HFF-Myc (cell line): ENCODE measurements around the gene CMPK2.

Experiments used
- DNase-seq: peaks from one replicate; pipeline ENCODE4 v3.0.0-alpha.2; 2011; ENCODE audit warnings: low read depth; ENCODE audit errors: extremely low read depth
- H3K4me3 ChIP-seq: replicated peaks from 2 replicates; pipeline ENCODE4 v1.5.1; 2011; ENCODE audit warnings: low read depth, mild to moderate bottlenecking, control low read depth, low read length
- TF ChIP-seq, protein P1 (sequence below): IDR thresholded peaks from 2 replicates; pipeline ENCODE4 v1.5.1; 2012; ENCODE audit warnings: mild to moderate bottlenecking, low read depth, low read length, control low read depth; ENCODE audit errors: missing control alignments

The CMPK2 gene

GRCh38 chr2:6845903-6846302 lies 19.8 kb downstream of the CMPK2 start:
- TF ChIP-seq, protein P1, sequence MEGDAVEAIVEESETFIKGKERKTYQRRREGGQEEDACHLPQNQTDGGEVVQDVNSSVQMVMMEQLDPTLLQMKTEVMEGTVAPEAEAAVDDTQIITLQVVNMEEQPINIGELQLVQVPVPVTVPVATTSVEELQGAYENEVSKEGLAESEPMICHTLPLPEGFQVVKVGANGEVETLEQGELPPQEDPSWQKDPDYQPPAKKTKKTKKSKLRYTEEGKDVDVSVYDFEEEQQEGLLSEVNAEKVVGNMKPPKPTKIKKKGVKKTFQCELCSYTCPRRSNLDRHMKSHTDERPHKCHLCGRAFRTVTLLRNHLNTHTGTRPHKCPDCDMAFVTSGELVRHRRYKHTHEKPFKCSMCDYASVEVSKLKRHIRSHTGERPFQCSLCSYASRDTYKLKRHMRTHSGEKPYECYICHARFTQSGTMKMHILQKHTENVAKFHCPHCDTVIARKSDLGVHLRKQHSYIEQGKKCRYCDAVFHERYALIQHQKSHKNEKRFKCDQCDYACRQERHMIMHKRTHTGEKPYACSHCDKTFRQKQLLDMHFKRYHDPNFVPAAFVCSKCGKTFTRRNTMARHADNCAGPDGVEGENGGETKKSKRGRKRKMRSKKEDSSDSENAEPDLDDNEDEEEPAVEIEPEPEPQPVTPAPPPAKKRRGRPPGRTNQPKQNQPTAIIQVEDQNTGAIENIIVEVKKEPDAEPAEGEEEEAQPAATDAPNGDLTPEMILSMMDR: no peak
- H3K4me3 ChIP-seq: no peak overlapping the region
- no peak for DNase-seq

DNA sequence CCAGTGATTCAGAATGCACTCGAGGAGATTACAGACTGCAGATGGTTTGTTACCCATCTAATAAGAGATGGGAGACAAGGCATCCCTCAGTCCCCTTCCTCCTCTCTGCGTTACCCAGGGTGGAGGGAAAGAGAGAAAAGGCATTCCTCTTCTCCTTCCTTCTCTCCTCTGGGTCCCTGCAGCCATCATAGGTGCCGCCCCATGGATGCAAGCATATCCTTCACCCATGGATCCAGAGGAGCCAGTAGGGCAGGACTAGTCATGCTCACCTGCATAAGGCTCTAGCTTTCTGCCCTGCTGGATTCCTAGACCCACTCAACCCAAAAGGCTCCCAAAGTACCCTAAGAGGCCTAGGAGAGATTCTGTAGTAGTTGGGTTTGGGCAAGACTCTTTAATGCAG lies 20.4 kb downstream of the CMPK2 start:
- no peak for DNase-seq
- no peak overlapping the region for H3K4me3 ChIP-seq
- TF ChIP-seq, protein P1: no peak

DNA sequence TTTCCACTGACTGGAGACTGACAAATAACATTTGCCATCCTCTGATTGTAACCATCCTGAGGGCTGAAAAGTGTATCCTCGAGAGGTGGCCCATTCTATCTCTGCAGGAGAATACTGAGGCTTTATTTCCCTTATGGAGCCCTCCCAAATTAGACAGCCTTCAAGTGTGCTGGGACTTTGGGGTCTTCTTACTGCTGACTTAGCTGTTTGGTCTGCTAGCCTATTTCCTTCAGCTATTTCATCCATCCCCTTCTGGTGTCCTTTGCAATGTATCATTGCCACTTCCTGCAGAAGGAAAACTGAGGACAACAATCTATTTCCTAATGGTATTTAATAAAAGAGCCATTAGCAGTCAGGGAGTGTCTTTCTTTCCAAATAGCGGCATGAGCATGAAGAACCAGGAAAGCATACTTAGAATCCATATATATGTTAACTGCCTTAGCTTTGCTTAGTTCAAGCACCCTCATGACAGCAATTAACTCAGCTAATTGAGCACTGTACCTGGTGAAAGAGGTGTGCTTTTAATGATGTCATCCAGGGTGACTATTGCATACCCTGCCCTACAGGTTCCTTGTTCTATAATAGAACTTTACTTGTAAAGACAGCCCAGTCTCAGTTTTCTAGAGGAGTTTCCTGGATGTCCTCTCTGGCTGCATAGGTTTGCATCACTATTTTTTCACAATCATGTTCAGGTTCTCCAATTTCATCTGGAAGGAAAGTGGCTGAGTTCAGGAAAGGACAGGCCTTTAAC lies 24.0 kb downstream of the CMPK2 start:
- no peak overlapping the region for H3K4me3 ChIP-seq
- TF ChIP-seq, protein P1: no peak
- DNase-seq: no peak

DNA sequence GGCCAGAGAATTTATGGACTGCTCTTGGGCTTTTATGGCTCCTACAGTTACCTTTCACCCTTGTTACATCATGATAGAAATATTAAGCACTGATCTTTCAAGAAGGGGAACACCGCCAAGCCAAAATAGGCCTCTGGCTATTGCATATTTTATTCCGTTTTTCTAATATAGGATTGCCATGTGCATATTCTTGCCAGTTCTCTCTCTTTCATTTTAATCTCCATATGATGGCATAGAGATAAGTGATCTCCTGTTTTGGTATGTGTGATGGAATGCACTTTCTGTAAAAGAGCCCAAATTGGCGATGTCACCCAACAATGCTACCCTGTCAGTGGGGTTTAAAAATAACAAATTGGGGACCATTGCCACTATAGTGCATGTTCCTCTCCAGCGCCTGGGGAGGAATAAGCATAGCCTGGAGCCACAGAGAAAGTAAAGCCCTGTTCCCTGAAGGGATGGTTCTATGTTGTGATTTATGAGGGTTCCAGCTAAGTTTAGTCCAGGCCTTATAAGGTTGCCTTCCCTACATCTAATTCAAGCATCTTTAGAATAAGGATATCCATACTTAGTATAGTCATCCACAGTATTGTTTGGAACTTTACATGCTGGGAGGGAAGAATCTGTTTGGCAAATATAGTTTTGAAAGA lies 26.9 kb downstream of the CMPK2 start:
- no peak for DNase-seq
- TF ChIP-seq, protein P1: no peak
- H3K4me3 ChIP-seq: no peak overlapping the region

DNA sequence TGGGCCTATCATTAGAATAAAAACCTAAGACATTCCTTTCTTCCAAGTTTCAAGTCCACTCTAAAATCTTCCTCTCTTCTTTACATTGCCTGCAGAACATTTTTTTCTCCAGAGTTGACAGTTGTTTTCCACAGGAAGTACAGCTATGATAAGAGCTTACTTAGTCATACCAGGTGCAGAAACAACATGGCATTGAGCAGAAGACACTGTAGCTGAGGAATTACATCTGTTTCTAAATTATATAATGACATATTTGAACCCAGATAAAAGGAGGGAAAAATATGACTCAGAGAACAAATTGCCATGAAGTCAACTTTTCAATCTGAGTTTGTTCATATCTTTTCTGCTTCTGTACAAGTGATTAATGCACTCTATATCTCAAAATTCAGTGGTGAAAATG lies 30.2 kb downstream of the CMPK2 start:
- no peak overlapping the region for H3K4me3 ChIP-seq
- no peak for DNase-seq
- TF ChIP-seq, protein P1: no peak

DNA sequence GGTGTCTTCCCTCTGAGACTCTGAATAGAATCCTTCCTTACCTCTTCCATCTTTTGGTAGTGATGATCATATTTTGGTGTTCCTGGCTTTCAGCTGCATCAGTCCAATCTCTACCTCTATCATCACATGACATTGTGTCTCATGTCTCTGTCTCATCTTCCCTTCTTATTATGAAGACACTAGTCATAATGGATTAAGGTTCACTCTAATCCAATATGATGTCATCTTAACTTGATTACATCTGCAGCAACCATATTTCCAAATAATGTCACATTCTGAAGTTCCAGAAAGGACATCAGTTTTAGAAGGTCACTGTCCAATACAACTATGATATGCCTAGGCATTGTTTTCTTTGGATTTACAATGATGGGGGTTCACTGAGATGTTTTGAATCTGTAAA lies 31.5 kb downstream of the CMPK2 start:
- TF ChIP-seq, protein P1: no peak
- DNase-seq: no peak
- H3K4me3 ChIP-seq: no peak overlapping the region
